HL-60 (cell line): ENCODE data around the gene SERPINI1.
A peak's percentile ranks its signal among the peaks of the same experiment; 100 is the strongest.

ENCODE experiments used
- DNase-seq, 2 experiments: peaks; one replicate each; pipeline ENCODE4 v3.0.0-alpha.2; 2010 to 2020; ENCODE audit warnings: low read depth in 1 of 2, low spot score in 1 of 2
- H3K27ac ChIP-seq: fragments of 250-450 bp; sonication (Bioruptor Pico); replicated peaks from 2 replicates; pipeline ENCODE4 v1.5.1; 2020; ENCODE audit warnings: mild to moderate bottlenecking, moderate library complexity
- H3K27me3 ChIP-seq: fragments of 250-450 bp; sonication (Bioruptor Pico); 2 replicates; pipeline ENCODE4 v1.5.1; 2021; ENCODE audit warnings: mild to moderate bottlenecking, moderate library complexity; ENCODE audit not compliant: insufficient read depth, poor library complexity, severe bottlenecking
- H3K4me3 ChIP-seq: replicated peaks from 2 replicates; pipeline ENCODE4 v1.5.1; 2011; ENCODE audit warnings: mild to moderate bottlenecking, control low read depth, low read length; ENCODE audit not compliant: insufficient read depth
- GABPA ChIP-seq: IDR thresholded peaks from 2 replicates; pipeline ENCODE4 v1.6.1; 2012; ENCODE audit warnings: low read depth
- POLR2AphosphoS5 ChIP-seq: IDR thresholded peaks from 2 replicates; pipeline ENCODE4 v1.6.1; 2012; ENCODE audit warnings: low read depth
- SPI1 ChIP-seq: IDR thresholded peaks from 2 replicates; pipeline ENCODE4 v1.6.1; 2012; ENCODE audit warnings: low read depth, mild to moderate bottlenecking, borderline replicate concordance
- TF ChIP-seq, protein P1 (sequence below): IDR thresholded peaks from one replicate; pipeline ENCODE4 v1.5.1; 2011; ENCODE audit warnings: low read length, control low read depth, inconsistent platforms; ENCODE audit not compliant: insufficient read depth
- TF ChIP-seq, protein P2 (sequence below): IDR thresholded peaks from 2 replicates; pipeline ENCODE4 v1.6.1; 2012; ENCODE audit warnings: low read depth; ENCODE audit not compliant: insufficient replicate concordance

The SERPINI1 gene

DNA sequence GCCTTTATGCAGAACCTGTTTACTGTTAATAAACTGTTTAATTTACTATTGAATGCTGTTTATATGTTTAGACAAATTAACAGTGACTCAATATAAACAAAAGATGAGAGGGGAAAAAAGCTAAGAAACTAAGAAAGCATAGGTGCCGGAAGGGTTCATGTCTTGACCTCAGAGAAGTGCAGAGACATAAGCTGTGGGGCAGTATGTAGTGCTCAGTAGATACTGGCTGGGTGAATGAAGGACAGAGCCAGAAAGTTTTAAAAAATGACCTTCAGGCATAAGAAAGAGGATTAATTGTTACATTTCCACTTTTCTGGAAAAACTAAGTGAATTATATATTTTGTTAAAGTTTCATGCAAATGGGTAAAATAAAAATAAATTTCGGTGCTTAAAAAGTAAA, 14.2 kb downstream of the SERPINI1 start:
- no peak overlapping the region for H3K27ac ChIP-seq
- DNase-seq = no peak
- no peak overlapping the region for H3K4me3 ChIP-seq
- H3K27me3 ChIP-seq = no peaks in the 10 kb centered on the region
- TF ChIP-seq, protein P1, sequence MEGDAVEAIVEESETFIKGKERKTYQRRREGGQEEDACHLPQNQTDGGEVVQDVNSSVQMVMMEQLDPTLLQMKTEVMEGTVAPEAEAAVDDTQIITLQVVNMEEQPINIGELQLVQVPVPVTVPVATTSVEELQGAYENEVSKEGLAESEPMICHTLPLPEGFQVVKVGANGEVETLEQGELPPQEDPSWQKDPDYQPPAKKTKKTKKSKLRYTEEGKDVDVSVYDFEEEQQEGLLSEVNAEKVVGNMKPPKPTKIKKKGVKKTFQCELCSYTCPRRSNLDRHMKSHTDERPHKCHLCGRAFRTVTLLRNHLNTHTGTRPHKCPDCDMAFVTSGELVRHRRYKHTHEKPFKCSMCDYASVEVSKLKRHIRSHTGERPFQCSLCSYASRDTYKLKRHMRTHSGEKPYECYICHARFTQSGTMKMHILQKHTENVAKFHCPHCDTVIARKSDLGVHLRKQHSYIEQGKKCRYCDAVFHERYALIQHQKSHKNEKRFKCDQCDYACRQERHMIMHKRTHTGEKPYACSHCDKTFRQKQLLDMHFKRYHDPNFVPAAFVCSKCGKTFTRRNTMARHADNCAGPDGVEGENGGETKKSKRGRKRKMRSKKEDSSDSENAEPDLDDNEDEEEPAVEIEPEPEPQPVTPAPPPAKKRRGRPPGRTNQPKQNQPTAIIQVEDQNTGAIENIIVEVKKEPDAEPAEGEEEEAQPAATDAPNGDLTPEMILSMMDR = no peak
- no peak for TF ChIP-seq SPI1
- TF ChIP-seq, protein P2, sequence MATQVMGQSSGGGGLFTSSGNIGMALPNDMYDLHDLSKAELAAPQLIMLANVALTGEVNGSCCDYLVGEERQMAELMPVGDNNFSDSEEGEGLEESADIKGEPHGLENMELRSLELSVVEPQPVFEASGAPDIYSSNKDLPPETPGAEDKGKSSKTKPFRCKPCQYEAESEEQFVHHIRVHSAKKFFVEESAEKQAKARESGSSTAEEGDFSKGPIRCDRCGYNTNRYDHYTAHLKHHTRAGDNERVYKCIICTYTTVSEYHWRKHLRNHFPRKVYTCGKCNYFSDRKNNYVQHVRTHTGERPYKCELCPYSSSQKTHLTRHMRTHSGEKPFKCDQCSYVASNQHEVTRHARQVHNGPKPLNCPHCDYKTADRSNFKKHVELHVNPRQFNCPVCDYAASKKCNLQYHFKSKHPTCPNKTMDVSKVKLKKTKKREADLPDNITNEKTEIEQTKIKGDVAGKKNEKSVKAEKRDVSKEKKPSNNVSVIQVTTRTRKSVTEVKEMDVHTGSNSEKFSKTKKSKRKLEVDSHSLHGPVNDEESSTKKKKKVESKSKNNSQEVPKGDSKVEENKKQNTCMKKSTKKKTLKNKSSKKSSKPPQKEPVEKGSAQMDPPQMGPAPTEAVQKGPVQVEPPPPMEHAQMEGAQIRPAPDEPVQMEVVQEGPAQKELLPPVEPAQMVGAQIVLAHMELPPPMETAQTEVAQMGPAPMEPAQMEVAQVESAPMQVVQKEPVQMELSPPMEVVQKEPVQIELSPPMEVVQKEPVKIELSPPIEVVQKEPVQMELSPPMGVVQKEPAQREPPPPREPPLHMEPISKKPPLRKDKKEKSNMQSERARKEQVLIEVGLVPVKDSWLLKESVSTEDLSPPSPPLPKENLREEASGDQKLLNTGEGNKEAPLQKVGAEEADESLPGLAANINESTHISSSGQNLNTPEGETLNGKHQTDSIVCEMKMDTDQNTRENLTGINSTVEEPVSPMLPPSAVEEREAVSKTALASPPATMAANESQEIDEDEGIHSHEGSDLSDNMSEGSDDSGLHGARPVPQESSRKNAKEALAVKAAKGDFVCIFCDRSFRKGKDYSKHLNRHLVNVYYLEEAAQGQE = no peak
- no peak for TF ChIP-seq GABPA
- TF ChIP-seq POLR2AphosphoS5 = no peak

DNA sequence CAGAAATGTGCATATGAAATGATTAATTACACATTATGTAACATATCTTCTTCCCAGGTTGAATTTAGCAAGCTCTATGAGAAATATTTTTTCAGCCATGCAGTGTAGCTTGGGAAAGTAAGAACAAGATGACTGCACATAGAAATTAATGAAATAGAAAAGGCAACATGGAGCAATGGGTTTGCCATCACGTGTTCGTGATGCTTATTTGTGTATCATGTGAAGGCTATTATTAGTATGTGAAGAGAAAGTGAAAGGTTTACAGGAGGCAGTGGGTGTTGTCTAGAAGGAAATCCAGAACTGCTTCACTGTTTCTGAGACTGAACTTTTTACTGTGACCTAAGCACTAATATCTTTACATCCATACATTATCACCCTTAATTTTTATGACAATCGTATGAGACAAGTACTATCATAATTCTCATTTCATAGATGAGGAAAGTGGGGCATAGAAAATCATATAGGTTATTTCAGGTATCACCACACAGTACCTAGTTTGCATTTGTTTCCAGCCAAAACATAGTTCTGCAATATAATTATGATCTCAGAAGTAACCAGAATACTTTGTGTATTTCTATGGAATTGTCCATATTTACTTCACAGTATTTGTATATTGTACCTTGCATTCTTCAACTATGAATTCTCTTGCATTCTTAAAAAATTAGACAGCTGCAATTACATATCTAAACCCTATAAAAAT, 14.9 kb downstream of the SERPINI1 start:
- Histone ChIP-seq H3K4me3 (no peak overlapping the region), H3K27ac (no peak overlapping the region), H3K27me3 (no peaks in the 10 kb centered on the region)
- no peak for TF ChIP-seq POLR2AphosphoS5
- TF ChIP-seq, protein P1 = no peak
- TF ChIP-seq, protein P2 = no peak
- no peak for TF ChIP-seq SPI1
- TF ChIP-seq GABPA = no peak
- DNase-seq = no peak

DNA sequence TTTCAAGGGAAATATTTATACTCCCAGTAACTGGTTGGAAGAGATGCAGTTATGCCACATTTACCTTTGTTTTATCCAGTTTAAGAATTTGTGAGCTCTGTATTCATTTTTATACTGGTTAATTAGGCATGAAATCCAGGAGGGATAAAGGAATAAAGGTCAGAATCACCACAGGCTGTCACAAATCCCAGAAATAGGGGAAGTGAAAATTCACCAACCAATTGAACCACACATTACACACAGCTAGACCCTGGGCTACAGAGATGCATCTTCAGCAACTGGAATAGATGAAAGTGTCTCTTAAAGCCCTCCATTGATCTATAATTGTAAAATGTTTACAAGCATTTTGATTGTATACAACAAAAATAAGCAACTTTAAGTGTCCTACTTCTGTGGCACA, 18.5 kb downstream of the SERPINI1 start:
- DNase-seq = no peak
- Histone ChIP-seq H3K4me3 (no peak overlapping the region), H3K27ac (no peak overlapping the region), H3K27me3 (no peaks in the 10 kb centered on the region)
- TF ChIP-seq GABPA = no peak
- TF ChIP-seq, protein P2 = no peak
- TF ChIP-seq SPI1 = peak; percentile 56
